ENCODE measurements around the gene CASP5.

CASP5 gene

DNA sequence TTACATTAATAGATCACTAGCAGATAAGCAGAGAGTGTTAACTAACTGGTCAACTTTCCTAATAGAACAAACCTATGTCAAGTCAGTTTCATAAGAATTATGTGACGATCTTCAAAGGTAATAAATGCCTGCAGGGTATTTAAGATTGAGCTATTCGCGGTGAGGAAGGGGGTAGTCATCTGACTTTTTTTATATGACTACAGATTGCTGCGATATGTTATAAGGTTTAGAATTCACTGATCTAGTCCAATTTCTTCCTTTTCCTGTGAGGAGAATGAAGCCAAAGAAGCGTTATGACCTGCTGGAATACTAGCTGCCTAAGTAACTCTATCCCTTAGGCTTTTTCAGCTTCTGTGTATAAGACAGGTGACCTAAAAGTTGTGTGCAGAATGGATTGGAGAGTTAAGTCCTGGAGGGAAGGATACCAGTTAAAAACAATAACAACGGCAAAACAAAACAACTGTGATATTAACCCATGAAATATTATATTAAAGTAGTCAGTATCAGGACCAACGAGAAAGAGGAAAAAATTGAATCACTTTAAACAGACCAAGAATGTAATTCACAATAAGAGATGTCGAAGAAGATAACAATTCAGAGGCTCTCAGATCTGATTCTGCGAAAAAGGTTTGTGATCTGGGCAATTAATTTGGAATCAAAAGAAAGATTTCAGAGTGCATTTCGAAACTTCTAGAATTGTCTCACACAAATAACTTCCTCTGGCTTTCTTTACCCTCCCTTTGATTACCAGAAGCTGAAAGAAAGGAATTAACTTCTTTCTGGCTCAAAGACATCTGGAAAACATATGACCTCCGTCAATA is 55.2 kb downstream of the CASP5 start:
- no peak for DNase-seq (ENCODE audit: low spot score)

DNA sequence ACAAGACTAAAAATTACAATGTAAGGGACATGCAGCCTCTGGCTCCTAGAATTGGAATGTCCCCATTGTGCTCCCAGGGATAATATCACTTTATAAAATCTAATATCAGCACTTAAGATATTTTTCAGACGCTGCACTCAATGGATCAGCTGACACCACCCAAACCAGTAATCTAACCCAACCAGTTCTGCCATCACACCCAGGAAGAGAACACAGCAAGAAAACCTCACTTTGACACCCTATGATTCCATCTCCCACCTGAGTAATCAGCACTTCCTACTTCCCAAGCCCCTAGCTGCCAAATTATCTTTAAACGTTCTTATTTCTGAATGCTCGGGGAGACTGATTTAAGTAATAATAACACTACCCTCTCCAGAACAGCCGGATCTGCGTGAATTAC is 57.2 kb downstream of the CASP5 start:
- DNase-seq (ENCODE audit: low spot score): no peak

DNA sequence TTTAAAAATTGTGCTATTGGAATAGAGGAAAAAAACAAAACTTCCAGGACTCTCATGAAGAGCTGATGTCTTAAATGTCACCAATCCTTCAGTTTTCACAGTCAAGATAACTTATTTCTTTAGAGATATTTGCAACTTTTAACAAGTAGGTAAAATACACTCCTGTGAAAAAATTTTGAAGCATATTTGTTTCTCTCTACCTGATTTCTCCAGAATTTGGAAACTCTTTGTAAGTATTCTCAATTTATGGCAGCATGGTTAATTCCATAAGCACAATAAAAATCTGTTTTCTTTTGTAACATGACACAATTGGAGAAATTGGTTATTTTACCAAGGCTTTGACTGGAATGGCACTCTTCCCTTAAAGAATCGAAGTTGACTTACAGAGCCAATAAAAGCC is 58.7 kb downstream of the CASP5 start:
- no peak for DNase-seq (ENCODE audit: low spot score)

DNA sequence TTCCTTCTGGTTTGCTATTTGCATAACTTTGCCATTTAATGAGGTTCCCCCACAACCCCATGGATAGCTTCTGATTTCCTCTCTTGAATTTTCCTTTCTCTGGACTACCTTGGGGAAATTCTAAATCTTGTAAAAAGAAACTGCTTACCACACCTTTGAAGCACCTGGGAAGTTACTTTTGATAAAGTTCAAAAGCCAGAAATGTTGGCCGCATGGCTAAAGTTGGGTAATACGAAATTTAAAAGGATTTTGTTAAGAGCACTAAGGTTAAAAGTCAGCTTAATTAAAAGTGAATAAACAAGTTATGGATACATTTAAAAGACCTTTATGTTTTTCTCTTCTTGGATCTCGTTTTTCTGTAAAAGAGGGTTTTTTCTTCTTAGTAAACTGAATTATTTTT is 60.1 kb downstream of the CASP5 start:
- no peak for DNase-seq (ENCODE audit: low spot score)

DNA sequence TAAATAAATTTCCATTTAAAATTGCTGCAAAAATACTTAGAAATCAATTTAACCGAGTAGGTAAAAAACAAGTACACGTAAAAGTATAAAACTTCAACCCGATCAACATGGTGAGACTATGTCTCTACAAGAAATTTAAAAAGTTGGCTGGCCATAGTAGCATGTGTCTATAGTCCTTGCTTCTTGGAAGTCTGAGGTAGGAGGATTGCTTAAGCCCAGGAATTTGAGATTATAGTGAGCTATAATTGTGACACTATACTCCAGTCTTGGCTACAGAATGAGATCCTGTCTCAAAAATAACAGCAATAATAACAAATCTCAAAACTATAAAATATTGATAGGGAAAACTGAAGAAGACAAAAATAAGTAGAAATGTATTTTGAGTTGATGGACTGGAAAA is 65.7 kb downstream of the CASP5 start:
- DNase-seq (ENCODE audit: low spot score): no peak

DNA sequence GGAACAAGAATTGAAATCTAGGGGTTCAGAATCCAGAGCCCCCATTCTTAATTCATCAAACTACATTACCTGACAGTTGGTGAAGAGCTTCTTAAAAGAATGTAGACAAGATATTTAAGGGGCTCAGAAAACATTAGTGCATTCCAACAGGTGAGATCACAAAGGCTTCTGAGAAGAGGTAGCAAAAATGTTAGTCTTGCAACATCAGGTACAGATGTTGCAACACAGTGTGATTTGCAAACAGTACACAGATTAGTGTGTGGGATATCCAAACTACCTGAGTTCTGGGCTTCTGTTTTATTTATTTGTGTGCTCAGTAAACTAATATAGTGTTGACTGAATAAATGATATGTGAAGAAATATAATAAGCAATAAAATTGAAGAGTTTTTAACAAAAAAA is 66.4 kb downstream of the CASP5 start:
- DNase-seq (ENCODE audit: low spot score): no peak

DNA sequence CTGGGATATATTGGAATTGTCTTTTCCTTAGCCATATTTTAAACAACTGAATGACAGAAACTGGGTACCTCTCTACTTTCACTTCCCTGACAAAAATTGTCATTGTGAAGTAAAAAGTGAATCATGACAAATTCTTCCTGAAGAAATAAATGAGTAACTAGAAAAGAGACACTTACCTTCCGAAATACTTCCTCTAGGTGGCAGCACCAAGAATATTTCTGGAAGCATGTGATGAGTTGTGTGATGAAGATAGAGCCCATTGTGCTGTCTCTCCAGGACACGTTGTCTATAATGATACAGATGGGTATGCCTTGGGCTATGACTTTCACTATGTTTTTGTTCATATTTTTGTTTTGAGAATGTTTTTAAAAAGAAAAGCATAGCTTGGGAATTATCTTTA is 76.1 kb downstream of the CASP5 start:
- DNase-seq (ENCODE audit: low spot score): peak; percentile 40
